Glutamatergic neuron (in vitro differentiated cells): ENCODE measurements around the gene ZCCHC24. TPM values are rescaled to one million over a fixed set of nuclear protein-coding genes. Genes with fewer than 3 reads are reported as not detected.
"Not testable (repeated sequence)": the region's sequence is repeated elsewhere in the genome, so short reads cannot be mapped to it uniquely, and the experiment has no call there.

Source experiments
- DNase-seq: peaks from one replicate; pipeline ENCODE4 v3.0.0; 2022
- H3K27ac Mint-ChIP-seq: one replicate; pipeline ENCODE4 v1.8.0; 2020; ENCODE audit warnings: mild to moderate bottlenecking, mixed read lengths, inconsistent platforms; ENCODE audit not compliant: unreplicated experiment
- H3K27me3 Mint-ChIP-seq: one replicate; pipeline ENCODE4 v1.8.0; 2020; ENCODE audit warnings: mild to moderate bottlenecking, moderate library complexity, mixed read lengths, inconsistent platforms; ENCODE audit not compliant: unreplicated experiment
- H3K36me3 Mint-ChIP-seq: one replicate; pipeline ENCODE4 v1.8.0; 2020; ENCODE audit warnings: mild to moderate bottlenecking, mixed read lengths, inconsistent platforms; ENCODE audit not compliant: unreplicated experiment
- H3K4me1 Mint-ChIP-seq: one replicate; pipeline ENCODE4 v1.8.0; 2020; ENCODE audit warnings: mild to moderate bottlenecking, low read depth, mixed read lengths, inconsistent platforms; ENCODE audit not compliant: unreplicated experiment
- H3K4me3 Mint-ChIP-seq: one replicate; pipeline ENCODE4 v1.8.0; 2020; ENCODE audit warnings: mild to moderate bottlenecking, mixed read lengths, inconsistent platforms; ENCODE audit not compliant: unreplicated experiment
- H3K9me3 Mint-ChIP-seq: one replicate; pipeline ENCODE4 v1.8.0; 2020; ENCODE audit warnings: mild to moderate bottlenecking, moderate library complexity, mixed read lengths, inconsistent platforms; ENCODE audit not compliant: unreplicated experiment
- CTCF ChIP-seq: fragments of 200-600 bp; sonication (generic); IDR thresholded peaks from one replicate; pipeline ENCODE4 v1.5.0; 2021; ENCODE audit not compliant: partially characterized antibody, unreplicated experiment
- total RNA-seq: library from RNA; stranded (reverse); fragmentation: NEBNext Ultra II Directional; extraction: Animal tissue kit (Norgen Biotek cat#: 25700); gene quantifications from one replicate; pipeline ENCODE4 v1.2.1, GENCODE V29; 2021; ENCODE audit not compliant: unreplicated experiment

The ZCCHC24 gene
- total RNA-seq, 1 donor from 2014 or later, result 3.0 TPM

GRCh38 chr10:79449181-79450146, 4.0 kb upstream of the ZCCHC24 start:
- TF ChIP-seq CTCF, result no peak
- Mint-ChIP-seq H3K36me3 (no peaks in the 10 kb centered on the region), H3K9me3 (peaks cover 10% of the 10 kb centered on the region), H3K27me3 (peaks cover 11% of the 10 kb centered on the region), H3K4me1 (peaks cover 17% of the 10 kb centered on the region), H3K4me3 (no peak overlapping the region), H3K27ac (peak overlapping the region; percentile 80)
- no peak for DNase-seq

- TF ChIP-seq CTCF, result no peak
- Mint-ChIP-seq H3K9me3 (peaks cover 10% of the 10 kb centered on the region), H3K36me3 (no peaks in the 10 kb centered on the region), H3K27ac (no peak overlapping the region), H3K4me1 (peaks cover 25% of the 10 kb centered on the region), H3K27me3 (peaks cover 13% of the 10 kb centered on the region), H3K4me3 (no peak overlapping the region)
- no peak for DNase-seq
Measured at GRCh38 chr10:79448732-79449049, 3.3 kb upstream of the ZCCHC24 start.

GRCh38 chr10:79447911-79448731, 2.7 kb upstream of the ZCCHC24 start:
- Mint-ChIP-seq H3K4me3 (no peak overlapping the region), H3K4me1 (peaks cover 28% of the 10 kb centered on the region)

GRCh38 chr10:79447249-79447648, 1.8 kb upstream of the ZCCHC24 start:
- H3K27me3 Mint-ChIP-seq, result peaks cover 12% of the 10 kb centered on the region
- peak overlapping the region; percentile 57 for H3K4me3 Mint-ChIP-seq
- H3K27ac Mint-ChIP-seq, result peak overlapping the region; percentile 9
- DNase-seq, H3K36me3 Mint-ChIP-seq, H3K9me3 Mint-ChIP-seq: not testable (repeated sequence)
- peaks cover 28% of the 10 kb centered on the region for H3K4me1 Mint-ChIP-seq

More at GRCh38 chr10:79447911-79448731, 2.7 kb upstream of the ZCCHC24 start:
- no peak for TF ChIP-seq CTCF
- no peak for DNase-seq
- peaks cover 13% of the 10 kb centered on the region for H3K27me3 Mint-ChIP-seq
- peak overlapping the region; percentile 12 for H3K27ac Mint-ChIP-seq
- H3K36me3 Mint-ChIP-seq, result no peaks in the 10 kb centered on the region
- H3K9me3 Mint-ChIP-seq, result peaks cover 10% of the 10 kb centered on the region

GRCh38 chr10:79446758-79447084, 1.3 kb upstream of the ZCCHC24 start:
- Mint-ChIP-seq H3K27me3 (peaks cover 12% of the 10 kb centered on the region), H3K27ac (peak overlapping the region; percentile 9)

More at GRCh38 chr10:79446758-79447084, 1.3 kb upstream of the ZCCHC24 start:
- TF ChIP-seq CTCF, result no peak
- Mint-ChIP-seq H3K4me3 (peak overlapping the region; percentile 57), H3K4me1 (peaks cover 28% of the 10 kb centered on the region), H3K36me3 (no peaks in the 10 kb centered on the region), H3K9me3 (peaks cover 10% of the 10 kb centered on the region)
- DNase-seq, result no peak
